HG03064 (cell line): Measurements from ENCODE around the gene NLGN2.

ENCODE experiments used
- ATAC-seq: cut with Tn5 transposase; IDR thresholded peaks from one replicate; pipeline ENCODE4 v1.9.1; 2021; ENCODE audit warnings: low read depth; ENCODE audit not compliant: unreplicated experiment

Gene NLGN2

DNA sequence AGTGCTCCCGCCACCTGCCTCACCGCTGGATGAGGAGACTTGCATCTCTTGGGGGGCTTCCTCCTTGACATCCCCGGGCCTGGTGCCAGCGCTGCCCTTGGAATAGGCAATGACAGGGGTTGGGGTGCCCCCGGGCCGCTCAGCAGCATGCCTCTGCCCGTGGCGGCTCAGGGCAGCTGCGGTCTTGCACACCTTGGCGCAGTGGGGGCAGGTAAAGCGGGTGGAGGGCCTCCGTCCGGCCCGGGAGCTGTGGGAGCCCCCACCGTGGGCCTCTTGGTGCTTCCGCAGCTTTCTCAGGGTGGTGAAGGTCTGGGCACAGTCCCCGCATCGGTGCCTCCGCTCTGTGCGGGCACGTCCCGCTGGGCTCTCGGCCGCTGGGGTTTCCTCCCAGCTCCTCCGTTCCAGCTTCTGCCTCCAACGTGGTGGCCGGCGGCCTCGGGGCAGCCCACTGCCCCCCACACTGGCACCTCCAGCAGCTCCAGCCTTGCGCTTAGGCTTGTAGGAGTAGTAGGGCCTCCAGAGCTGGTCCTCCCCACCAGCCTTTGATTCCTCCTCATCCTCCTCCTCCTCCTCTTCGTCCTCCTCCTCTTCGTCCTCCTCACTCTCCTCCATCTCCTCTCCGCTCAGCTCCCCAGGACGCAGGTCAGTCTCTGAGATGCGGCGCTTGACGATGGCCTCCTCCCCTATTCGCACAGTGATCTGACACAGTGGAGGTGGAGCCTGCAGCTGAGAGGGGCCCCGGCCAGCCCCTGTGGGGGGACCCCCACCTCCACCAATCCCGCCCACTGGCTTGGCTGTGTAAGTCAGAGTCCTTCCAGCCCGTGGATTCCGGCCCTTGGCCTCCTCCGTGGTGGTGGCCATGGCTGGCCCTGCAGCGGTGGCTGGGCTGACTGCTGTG is 55.1 kb downstream of the NLGN2 start:
- no peak for ATAC-seq

DNA sequence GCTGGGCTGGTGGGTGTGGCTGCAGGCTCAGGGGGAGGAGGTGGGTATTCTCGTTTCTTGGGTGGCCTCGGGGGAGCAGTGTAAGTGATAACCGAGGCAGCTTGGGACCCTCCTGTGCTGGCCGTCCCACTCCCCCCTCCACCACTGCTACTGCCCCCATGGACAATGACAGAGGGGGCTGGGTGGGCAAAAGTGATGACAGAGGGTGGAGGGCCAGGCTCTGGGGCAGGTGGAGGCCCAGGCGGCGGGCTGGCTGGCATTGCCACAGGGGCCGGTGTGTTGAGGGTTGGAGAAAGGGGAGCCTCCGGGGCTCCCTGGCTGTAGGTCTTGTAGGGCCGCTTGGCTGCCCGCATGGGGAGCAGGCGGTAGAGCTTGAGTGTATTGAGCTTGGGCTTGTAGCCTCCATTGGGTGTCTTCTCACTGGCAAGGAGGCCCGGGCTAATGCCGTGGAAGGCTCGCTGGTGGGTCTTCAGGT is 55.8 kb downstream of the NLGN2 start:
- ATAC-seq = no peak

DNA sequence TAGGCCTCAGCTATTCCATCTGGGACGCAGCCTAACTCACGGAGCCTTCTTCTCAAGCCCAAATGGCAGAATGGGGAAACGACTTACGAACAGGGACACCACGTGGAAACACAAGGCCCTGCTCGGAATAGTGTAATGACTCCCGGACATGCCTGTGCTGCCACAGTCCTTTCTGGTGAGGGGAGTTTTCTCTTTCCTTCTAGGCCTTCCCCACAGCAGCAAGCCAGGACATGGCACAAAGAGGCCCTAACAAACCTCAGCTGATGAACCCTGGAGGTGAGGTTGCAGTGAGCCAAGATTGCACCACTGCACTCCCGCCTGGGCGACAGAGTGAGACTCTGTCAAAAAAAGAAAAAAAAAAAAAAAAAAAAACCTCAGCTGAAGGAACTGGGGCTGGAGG is 56.4 kb downstream of the NLGN2 start:
- ATAC-seq = no peak

DNA sequence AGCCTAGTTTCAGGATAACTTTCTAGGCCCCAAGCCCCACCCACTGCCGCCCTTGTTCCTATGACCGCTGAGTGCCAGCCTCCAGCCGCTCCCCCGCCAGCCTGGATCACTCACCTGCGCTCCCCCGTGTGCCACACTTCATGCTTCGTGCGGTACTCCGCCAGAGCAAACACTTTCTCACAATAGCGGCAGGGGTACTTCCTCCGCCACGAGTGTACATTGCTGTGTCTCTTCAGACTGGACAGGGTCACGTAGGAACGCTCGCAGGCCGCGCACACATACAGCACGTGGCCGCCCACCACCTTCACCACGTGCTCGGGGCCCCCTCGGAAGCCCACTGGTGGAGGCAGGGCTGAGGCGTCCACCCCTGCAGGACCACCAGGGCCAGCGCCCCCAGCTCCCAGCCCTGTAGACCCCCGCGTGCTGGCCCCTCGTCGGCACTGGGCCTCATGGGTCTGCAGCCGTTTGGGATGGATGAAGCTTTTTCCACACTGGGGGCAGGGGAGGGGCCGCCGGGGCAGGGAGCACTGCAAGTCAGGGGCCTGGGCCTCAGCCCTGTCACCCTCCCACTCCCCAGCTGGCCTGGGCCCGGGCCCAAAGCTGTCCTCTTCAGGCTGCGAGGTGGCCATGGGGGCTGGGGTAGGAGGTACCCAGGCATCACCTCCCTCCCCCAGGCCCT is 58.1 kb downstream of the NLGN2 start:
- ATAC-seq = no peak

DNA sequence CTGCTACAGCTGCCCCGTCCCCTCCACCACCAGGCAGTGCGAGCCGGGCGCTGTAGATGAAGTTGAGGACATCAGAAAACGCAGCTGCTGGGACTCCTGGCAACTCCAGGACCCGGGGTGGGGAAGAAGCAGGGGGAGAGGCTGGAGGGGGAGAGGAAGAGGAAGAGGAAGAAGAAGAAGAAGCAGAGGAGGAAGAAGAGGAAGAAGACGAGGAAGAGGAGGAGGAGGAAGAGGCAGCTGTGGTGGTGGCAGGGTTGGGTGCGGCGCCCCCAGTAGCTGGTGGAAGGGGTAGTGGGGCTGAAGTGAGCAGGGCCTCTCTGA is 58.6 kb downstream of the NLGN2 start:
- ATAC-seq = no peak

DNA sequence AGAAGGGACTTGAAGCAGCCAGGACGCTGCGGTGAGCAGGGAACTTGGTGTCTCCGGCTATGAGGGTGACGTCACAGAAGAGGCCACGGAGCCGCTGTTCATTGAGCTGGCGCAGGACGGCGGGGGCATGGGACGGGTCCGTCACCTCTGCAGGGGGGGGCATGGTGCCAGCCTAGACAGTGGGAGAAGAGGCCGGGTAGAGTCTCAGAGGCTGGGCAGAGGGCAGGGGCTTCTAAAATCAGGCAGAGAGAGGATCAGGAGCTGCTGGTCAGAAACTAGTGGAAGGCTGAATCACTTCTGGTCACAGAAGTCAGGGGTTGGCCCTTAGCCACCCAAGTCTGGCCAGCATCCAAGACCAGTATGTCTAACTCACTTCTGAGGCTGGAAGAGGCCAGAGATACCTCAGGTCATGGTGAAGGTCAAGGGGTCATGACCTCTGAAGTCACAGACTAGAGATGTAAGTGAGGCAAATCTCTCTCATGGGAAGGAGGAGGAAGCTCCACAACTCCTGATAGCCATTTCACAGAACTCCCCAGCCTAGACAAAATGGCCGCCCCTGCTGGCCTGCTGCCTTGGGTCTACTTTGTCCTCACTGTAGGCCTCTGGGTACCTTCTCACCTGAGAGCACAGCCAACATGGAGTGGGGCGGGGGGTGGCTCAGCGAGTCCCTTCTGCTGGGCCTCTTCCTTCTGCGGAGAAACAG is 59.1 kb downstream of the NLGN2 start:
- no peak for ATAC-seq

DNA sequence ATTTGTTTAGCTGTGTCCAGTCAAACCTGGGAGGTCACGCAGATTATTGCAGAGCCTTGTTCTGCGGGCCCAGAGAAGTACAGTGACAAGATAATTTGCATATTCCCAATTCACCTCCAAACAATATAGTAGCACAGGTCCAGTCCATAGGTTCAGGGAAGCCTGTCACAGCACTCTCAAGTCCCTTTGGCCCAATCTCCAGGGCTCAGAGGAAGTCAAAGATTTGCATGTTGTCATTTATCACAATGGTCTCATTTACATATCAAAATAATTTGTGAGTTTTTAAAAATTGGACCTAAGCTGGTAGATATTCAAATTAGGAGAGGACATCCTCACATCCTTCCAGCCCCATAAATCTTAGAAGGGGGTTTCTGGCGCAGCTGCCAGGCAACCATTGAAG is 59.9 kb downstream of the NLGN2 start:
- ATAC-seq = no peak

DNA sequence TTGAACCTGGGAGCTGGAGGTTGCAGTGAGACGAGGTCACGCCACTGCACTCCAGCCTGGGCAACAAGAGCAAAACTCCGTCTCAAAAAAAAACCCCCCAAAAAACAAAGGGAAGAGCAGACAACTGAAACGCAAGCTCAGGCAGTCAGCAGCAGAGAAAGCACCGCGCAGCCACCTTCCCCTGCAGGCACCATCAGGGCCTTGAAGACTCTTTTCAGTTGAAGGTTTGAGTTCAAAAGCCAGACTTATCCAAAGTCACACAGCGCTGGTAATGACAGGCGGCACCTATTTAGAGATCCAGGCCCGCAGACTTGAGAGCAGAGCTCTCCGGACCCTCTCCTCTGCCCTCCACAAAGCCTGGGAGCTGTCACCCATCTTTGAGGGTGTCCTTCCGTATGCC is 60.6 kb downstream of the NLGN2 start:
- no peak for ATAC-seq

DNA sequence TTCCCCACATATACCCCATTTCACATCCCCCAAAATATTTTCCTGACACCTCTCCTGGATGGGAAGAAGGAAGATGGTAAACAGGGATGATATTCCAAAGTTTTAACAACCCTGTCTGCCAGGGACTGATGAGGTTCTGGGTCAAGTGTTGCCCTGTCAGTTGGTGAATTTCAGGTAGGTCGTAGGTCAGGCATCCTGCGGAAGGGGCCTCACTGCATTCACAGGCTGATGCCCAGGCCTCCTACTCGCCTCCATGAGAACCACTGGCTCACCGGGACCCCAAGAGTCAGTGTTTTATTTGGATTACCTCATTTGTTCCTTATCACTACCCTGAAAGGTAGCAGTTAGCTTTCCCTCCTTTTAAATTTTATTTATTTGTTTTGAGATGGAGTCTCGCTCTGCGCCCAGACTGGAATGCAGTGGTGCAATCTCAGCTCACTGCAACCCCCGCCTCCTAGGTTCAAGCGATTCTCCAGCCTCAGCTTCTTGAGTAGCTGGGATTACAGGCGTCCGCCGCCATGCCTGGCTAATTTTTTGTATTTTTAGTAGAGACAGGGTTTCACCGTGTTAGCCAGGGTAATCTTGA is 61.3 kb downstream of the NLGN2 start:
- no peak for ATAC-seq
